ENCODE data around the gene ZNF221.

Gene ZNF221

DNA sequence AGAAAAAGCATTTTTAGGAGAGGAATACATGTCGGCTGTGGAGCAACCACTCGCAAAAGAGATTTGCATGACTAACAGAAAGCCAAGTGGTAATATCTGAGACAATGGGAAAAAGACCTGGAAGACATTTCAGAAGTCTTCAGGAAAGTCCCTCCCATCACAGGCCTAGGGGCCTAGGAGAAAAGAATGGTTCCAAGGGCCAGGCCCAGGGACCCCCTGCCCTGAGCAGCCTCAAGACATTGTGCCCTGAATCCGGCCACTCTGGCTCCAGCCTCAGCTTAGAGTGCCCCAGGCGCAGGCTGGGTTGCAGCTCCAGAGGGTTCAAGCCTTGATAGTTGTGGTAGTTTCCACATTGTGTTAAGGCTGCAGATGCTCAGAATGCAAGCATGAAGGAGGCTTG is 9.4 kb downstream of the ZNF221 start:
- no peak for DNase-seq

- no peak for DNase-seq
Measured at GRCh38 chr19:43966079-43966694, 15.2 kb downstream of the ZNF221 start.

DNA sequence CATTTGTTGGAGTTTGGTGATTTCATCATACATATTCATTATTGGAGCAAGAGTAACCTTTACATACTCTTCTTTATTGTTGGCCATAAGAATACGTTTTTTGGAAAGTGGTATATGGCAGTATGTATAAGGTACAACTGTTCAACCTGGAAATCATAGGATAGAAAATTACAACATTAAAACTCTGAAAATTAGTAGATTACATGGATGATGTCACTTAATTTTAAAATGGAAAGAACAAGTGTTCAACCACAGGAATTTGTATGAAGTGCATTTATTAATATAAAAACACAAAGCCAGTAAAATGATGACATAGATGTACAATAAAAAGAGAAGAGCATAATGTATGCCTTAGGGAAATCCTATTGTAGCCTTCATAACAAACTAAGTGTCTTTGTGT is 25.7 kb downstream of the ZNF221 start:
- DNase-seq, result no peak

GRCh38 chr19:43983544-43983911 is 32.5 kb downstream of the ZNF221 start:
- DNase-seq, result no peak

DNA sequence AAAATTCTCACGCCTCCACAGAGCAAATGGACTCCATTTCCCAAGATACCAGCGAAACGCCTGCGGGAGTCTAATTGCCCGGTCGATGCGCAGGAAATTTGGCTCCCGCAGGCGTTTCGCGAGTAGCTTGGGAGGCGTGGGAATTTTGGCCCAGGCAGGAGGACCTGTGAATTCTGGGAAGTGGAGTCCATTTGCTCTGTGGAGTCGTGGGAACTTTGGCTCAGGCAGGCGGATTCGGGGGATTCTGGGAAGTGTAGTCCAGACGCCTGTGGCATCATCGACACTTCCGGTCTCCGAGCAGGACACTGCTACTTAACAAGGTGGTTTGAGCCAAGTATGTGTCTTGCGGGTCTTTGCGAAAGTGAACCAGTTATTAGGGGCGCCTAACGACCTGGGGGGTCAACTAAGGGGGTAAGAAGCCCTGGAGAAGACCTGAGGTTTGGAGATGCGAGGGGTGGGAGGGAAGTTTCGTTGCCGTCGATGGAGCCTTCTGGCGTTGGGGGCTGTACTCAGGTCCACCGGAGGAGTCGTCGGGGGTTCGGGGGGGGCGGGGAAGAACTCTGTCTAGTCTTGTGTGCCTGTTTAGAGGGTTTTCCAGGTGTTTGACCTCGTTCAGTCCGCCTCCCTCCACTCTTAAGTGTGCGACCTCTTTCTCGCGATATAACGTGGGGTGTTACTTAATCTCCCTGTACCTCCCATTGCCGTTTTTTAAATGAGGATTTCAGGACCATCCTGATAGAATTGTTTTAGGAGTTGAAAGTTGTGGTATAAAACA is 33.1 kb downstream of the ZNF221 start, which contains the start of gene ZNF155:
Gene ZNF155, plus strand, starts transcription at position 277 of the 775 bp plus-strand sequence. CDS start 4,356 bp downstream, outside the sequence.
- peak; percentile 28 to 40 (median 34) for DNase-seq

DNA sequence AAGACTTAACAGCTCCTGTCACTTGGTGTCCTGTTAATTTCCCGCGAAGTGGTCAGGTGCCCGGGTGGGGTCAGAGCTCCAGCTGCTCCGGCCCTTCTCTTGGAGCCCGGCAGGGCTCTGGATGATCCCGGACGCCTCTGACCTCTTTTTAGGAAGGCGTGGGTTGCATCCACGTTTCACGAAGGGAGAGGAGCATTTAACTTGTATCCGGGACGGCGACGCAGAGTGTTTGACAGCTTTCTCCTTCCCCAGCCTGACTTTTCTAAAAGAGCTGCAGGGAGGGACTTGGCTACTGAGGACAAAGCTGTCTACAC is 33.6 kb downstream of the ZNF221 start:
- DNase-seq, result no peak

DNA sequence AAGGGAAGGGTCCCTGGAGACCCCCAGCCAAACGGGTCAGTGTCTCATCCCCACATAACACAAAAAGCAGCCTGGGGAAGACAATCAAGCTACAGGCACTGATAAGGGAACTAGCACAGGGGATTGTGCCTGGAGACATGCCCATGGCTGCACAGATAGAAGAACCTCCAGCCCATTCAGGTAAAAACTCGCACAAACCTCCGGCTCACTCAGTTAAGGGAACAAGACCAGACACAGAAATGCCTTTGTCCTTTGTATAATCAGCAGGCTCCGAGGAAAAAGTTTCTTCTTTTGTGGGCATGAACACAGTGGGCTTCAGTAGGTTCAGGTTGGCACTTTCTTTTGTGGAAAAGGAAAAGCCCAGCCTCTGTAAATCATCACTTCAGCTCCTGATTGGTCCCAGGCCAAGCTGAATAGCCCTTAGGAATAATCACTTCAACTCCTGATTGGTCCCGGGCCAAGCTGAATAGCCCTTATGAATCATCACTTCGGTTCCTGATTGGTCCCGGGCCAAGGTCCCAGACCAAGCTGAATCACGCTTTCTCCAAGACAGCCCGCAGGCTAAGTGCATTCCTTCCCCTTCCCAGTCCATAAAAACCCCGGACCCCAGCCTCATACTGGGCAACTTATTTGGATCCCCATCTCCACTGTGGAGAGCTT is 46.7 kb downstream of the ZNF221 start:
- DNase-seq, result no peak

GRCh38 chr19:44002212-44002565 is 51.2 kb downstream of the ZNF221 start:
- DNase-seq, result no peak

GRCh38 chr19:44002566-44003460 is 51.8 kb downstream of the ZNF221 start, which contains the start of gene ZNF230:
ZNF230 (plus strand) TSS chr19:44002957; CDS start chr19:44007079, 4,122 bp downstream.
- peak; percentile 36 to 63 (median 62) for DNase-seq

- no peak for DNase-seq
Measured at GRCh38 chr19:44003461-44004009, 52.5 kb downstream of the ZNF221 start.

DNA sequence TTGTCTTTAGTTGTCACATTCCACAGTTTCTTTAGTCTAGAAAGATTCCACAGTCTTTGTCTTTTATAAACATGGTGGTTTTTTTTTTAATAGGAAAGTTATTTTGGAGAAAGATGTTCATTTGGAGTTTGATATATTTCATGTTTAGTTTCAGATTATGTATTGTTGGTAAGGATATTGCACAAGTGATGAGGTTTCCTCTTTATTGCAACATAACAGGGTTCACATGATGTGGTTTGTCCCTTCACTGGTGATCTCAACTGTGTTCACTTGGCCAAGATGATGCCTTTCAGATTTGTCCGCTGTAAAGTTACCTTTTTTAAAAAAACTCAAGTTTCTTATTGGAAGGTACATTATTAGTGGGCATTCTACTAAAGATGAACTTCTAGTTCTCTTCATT is 54.9 kb downstream of the ZNF221 start:
- DNase-seq, result no peak

GRCh38 chr19:44007473-44007872 is 56.4 kb downstream of the ZNF221 start:
- DNase-seq, result no peak

GRCh38 chr19:44010468-44010867 is 59.4 kb downstream of the ZNF221 start:
- DNase-seq, result no peak

Data from activated CD4-positive, CD25-positive, alpha-beta regulatory T cell (primary cell).